GM20000 (cell line): ENCODE data around the gene TMEM106C.

Source experiments
- DNase-seq: peaks from one replicate; pipeline ENCODE4 v3.0.0; 2012; ENCODE audit warnings: low spot score
- TF ChIP-seq, protein P1 (sequence below): IDR thresholded peaks from 2 replicates; pipeline ENCODE4 v1.5.1; 2012; ENCODE audit warnings: mild to moderate bottlenecking, control low read depth; ENCODE audit errors: extremely low read depth, missing control alignments

The TMEM106C gene

DNA sequence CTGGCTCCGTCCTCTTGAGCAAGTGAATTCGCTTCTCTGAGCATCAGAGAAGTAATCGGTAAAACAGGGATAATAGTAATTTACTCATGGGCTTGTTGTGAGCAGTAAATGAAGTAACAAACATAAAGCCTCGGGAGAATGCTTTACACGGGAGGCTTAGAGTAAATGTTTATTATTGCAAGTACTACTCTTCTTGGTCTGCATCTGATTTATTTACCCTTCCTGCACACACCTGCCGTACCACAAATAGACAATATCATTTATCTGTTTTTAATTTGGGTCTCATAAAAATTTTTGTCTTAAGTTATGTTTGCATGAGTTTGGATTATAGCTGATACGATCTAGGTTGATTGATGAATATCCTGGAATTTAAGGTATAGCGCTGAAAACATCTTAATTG, 48.7 kb downstream of the TMEM106C start:
- TF ChIP-seq, protein P1, sequence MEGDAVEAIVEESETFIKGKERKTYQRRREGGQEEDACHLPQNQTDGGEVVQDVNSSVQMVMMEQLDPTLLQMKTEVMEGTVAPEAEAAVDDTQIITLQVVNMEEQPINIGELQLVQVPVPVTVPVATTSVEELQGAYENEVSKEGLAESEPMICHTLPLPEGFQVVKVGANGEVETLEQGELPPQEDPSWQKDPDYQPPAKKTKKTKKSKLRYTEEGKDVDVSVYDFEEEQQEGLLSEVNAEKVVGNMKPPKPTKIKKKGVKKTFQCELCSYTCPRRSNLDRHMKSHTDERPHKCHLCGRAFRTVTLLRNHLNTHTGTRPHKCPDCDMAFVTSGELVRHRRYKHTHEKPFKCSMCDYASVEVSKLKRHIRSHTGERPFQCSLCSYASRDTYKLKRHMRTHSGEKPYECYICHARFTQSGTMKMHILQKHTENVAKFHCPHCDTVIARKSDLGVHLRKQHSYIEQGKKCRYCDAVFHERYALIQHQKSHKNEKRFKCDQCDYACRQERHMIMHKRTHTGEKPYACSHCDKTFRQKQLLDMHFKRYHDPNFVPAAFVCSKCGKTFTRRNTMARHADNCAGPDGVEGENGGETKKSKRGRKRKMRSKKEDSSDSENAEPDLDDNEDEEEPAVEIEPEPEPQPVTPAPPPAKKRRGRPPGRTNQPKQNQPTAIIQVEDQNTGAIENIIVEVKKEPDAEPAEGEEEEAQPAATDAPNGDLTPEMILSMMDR: no peak
- no peak for DNase-seq

DNA sequence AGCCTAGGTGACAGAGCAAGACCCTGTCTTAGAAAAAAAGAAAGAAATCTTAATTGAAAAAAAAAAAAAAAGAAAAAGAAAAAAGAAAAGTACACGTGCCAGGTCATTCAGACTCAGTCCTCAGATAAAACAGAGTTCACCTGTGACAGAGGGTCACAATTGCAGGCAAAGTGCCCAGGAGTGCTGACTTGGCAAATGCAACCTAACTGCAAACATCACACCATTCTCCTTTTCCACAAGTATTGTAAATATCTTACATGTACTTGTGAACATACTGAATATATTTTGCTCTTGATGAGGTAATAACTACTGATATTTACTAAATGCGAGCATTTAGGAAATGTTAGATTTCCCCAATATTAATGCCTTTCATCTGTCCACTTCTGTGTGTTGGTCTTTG, 49.9 kb downstream of the TMEM106C start:
- TF ChIP-seq, protein P1: no peak
- no peak for DNase-seq

DNA sequence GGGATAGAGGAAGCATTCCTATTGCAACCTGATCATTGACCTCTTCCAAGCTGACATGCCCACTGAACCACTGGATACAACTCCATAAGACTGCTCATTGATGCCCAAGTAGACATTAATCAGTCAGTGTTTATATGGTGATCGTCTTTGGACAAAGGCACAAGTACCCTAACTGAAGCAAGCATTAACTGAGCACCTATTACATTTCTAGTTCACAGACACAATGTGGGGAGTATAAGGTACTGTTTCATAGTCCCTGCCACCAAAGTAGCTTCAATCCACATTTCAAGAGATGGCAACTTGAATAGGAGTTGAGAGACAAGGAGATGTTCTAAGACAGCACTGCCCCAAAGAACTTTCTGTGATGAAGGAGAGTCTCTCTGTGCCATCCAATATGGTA, 51.7 kb downstream of the TMEM106C start:
- DNase-seq: no peak
- TF ChIP-seq, protein P1: no peak

DNA sequence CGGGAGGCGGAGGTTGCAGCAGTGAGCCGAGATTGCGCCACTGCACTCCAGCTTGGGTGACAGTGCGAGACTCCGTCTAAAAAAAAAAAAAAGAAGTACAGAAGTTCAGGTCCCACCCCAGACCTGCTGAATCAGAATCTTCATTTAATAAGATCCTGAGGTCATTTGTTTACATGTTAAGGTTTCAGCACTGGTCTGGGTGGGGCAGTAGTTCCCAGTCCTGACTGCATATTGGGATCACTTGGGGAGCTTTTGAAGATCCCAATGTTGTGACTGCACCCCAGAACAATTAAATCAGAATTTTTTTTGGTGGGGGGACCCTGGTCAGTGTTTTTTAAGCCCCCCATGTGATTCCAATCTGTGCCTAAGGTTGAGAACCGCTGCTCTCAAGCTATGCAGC, 52.6 kb downstream of the TMEM106C start:
- TF ChIP-seq, protein P1: no peak
- DNase-seq: no peak

DNA sequence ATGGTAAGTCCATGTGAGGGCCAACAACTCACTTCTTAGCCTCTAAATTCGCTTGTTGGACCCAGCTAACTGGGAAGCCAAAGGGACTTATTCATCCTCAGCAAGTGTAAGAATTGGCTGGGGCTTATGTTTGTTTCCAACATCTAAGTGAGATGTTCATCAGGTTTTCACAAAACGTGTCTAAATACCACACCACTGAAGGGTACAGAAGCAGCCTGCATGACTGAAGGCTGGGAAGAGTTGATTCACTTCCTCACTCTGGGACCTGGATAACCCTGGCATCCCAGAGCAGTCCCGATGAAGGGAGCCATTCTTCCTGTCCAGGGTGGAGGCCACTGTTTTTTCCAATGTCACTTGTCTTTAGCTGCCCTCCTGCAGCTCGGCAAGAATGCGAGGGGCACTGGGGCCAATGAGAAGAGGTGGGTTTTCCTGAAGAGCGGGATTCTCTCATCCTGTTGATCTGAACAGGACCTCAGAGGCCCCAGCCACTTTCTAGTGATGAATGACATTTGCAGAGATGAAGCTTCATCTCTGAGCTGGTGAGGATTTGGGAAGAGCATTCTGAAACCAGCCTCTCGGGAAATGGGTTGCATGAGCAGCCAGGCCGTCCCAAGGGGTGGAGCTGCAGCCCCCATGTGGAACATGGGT, 53.1 kb downstream of the TMEM106C start:
- TF ChIP-seq, protein P1: no peak
- no peak for DNase-seq

DNA sequence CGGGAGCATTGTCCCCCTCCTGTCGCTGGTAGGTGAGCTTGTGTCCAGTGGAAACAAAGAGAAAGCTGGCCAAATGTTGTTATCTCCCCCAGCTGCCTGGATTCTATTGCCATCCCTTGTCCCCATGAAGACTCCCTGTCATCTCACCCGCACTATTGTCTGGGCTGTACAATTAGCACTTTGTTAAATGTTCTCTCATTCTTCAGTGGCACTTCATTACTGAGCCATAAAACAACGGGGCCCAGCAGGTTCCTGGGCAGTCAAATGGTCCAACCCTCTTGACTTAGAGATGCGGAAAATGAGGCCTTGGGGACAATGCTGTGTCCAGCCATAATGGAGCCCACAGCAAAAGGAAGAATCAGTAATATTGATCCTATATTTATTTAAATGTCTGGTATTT, 54.1 kb downstream of the TMEM106C start:
- no peak for DNase-seq
- TF ChIP-seq, protein P1: no peak

DNA sequence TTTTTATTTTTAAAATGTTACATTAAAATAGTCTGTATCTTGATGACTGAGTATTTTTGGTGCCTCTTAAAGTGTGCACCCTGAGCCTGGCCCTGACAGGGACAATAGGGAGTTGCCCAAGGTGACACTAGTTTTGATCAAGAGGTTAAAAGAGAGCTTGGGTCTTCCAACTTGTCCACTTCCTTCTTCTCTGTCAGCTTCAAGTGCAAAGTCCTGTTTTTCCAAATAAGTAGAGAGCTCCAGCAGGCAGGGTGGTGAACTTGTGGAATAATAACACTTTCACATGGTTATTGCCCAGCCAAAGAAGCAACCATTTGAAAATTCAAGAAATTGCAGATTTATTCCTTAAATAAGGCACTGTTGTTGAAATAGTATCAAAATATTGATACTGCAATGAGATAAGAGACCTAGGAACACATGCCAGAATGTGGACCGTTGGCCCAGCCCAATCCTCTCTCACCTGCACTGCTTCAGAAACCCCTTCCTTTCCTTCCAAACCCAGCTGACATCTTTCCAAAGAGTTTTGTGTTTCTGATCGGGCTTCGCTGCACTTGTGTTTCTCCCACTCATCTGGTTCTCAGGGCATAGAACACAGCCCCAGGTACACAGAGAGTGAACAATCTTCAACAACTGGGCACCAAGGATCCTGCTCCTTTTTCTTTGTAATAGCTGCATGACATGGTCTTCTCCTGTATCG, 54.7 kb downstream of the TMEM106C start:
- no peak for DNase-seq
- TF ChIP-seq, protein P1: no peak
